Activated CD4-positive, alpha-beta T cell treated with anti-CD3 and anti-CD28 coated beads, Interleukin-2, amount 10 ng/mL, durations not matched to agents 24 days and 14 days (primary cell): Measurements from ENCODE around the gene EXOC4. TPM values are rescaled to one million over a fixed set of nuclear protein-coding genes. Genes with fewer than 3 reads are reported as not detected.
"Not testable (repeated sequence)": the region's sequence is repeated elsewhere in the genome, so short reads cannot be mapped to it uniquely, and the experiment has no call there.

ENCODE experiments used
- DNase-seq: peaks from one replicate; pipeline ENCODE4 v3.0.0; 2022
- H3K27ac Mint-ChIP-seq: one replicate; pipeline ENCODE4 v1.8.0; 2022; ENCODE audit warnings: mild to moderate bottlenecking, mixed read lengths
- H3K27me3 Mint-ChIP-seq: one replicate; pipeline ENCODE4 v1.8.0; 2022; ENCODE audit warnings: mixed read lengths
- H3K36me3 Mint-ChIP-seq: one replicate; pipeline ENCODE4 v1.8.0; 2022; ENCODE audit warnings: low read depth, mild to moderate bottlenecking, mixed read lengths
- H3K4me1 Mint-ChIP-seq: one replicate; pipeline ENCODE4 v1.8.0; 2021; ENCODE audit warnings: mixed read lengths
- H3K4me3 Mint-ChIP-seq: one replicate; pipeline ENCODE4 v1.8.0; 2022; ENCODE audit warnings: mild to moderate bottlenecking, moderate library complexity, mixed read lengths
- H3K9me3 Mint-ChIP-seq: one replicate; pipeline ENCODE4 v1.8.0; 2021; ENCODE audit warnings: mixed read lengths
- intact Hi-C: fragments of 100-400 bp; cut with micrococcal nuclease; formaldehyde crosslinking; loops from one replicate; pipeline ENCODE4 v1.15.1; 2023
- total RNA-seq: library from RNA; stranded (reverse); gene quantifications from 2 replicates; pipeline ENCODE4 v1.2.3, GENCODE V29; 2022

EXOC4 gene
- total RNA-seq, 1 donor from 2014 or later: 53.0 TPM

- peaks cover 4% of the 10 kb centered on the region for H3K4me1 Mint-ChIP-seq
- H3K36me3 Mint-ChIP-seq: no peaks in the 10 kb centered on the region
- H3K9me3 Mint-ChIP-seq: no peaks in the 10 kb centered on the region
- H3K4me3 Mint-ChIP-seq: no peak overlapping the region
- no peak overlapping the region for H3K27ac Mint-ChIP-seq
- no peaks in the 10 kb centered on the region for H3K27me3 Mint-ChIP-seq
- no peak for DNase-seq
- intact Hi-C loops: no loop called here
These were observed 616.7 kb downstream of the EXOC4 start for GRCh38 chr7:133869556-133869955.

- intact Hi-C loops: no loop called here
- no peaks in the 10 kb centered on the region for H3K9me3 Mint-ChIP-seq
- H3K4me1 Mint-ChIP-seq: peaks cover 8% of the 10 kb centered on the region
- no peaks in the 10 kb centered on the region for H3K27me3 Mint-ChIP-seq
- H3K36me3 Mint-ChIP-seq: no peaks in the 10 kb centered on the region
- H3K4me3 Mint-ChIP-seq: no peak overlapping the region
- H3K27ac Mint-ChIP-seq: no peak overlapping the region
- DNase-seq: no peak
These were observed 618.9 kb downstream of the EXOC4 start for GRCh38 chr7:133871757-133872156.

- Mint-ChIP-seq H3K4me3 (no peak overlapping the region), H3K27ac (no peak overlapping the region), H3K27me3 (no peaks in the 10 kb centered on the region)
These were observed 620.3 kb downstream of the EXOC4 start for GRCh38 chr7:133873187-133873586.

GRCh38 chr7:133873631-133874030 lies 620.8 kb downstream of the EXOC4 start:
- H3K4me3 Mint-ChIP-seq: no peak overlapping the region
- no peak overlapping the region for H3K27ac Mint-ChIP-seq
- intact Hi-C loops: no loop called here
- DNase-seq: no peak
- no peaks in the 10 kb centered on the region for H3K27me3 Mint-ChIP-seq
- H3K9me3 Mint-ChIP-seq: no peaks in the 10 kb centered on the region
- H3K36me3 Mint-ChIP-seq: no peaks in the 10 kb centered on the region
- peaks cover 8% of the 10 kb centered on the region for H3K4me1 Mint-ChIP-seq

More at GRCh38 chr7:133873187-133873586, 620.3 kb downstream of the EXOC4 start:
- Mint-ChIP-seq H3K4me1 (peaks cover 8% of the 10 kb centered on the region), H3K9me3 (no peaks in the 10 kb centered on the region), H3K36me3 (no peaks in the 10 kb centered on the region)
- intact Hi-C loops: no loop called here
- no peak for DNase-seq

- intact Hi-C loops: no loop called here
- H3K27ac Mint-ChIP-seq: no peak overlapping the region
- no peaks in the 10 kb centered on the region for H3K4me1 Mint-ChIP-seq
These were observed 630.7 kb downstream of the EXOC4 start for GRCh38 chr7:133883591-133883990.

GRCh38 chr7:133885213-133885612 lies 632.3 kb downstream of the EXOC4 start:
- Mint-ChIP-seq H3K36me3 (no peaks in the 10 kb centered on the region), H3K9me3 (peaks cover 4% of the 10 kb centered on the region), H3K27ac (no peak overlapping the region), H3K27me3 (no peaks in the 10 kb centered on the region), H3K4me1 (no peaks in the 10 kb centered on the region), H3K4me3 (no peak overlapping the region)
- intact Hi-C loops: no loop called here
- DNase-seq: no peak

More at GRCh38 chr7:133883591-133883990, 630.7 kb downstream of the EXOC4 start:
- H3K4me3 Mint-ChIP-seq: no peak overlapping the region
- peaks cover 4% of the 10 kb centered on the region for H3K9me3 Mint-ChIP-seq
- H3K36me3 Mint-ChIP-seq: no peaks in the 10 kb centered on the region
- H3K27me3 Mint-ChIP-seq: no peaks in the 10 kb centered on the region
- DNase-seq: no peak

- no peak for DNase-seq
- H3K27ac Mint-ChIP-seq: no peak overlapping the region
These were observed 633.2 kb downstream of the EXOC4 start for GRCh38 chr7:133886086-133886485.

GRCh38 chr7:133886797-133887196 lies 633.9 kb downstream of the EXOC4 start:
- Mint-ChIP-seq H3K27me3 (no peaks in the 10 kb centered on the region), H3K27ac (no peak overlapping the region), H3K4me3 (no peak overlapping the region), H3K4me1 (no peaks in the 10 kb centered on the region), H3K9me3 (peaks cover 4% of the 10 kb centered on the region), H3K36me3 (no peaks in the 10 kb centered on the region)
- intact Hi-C loops: no loop called here
- DNase-seq: no peak

More at GRCh38 chr7:133886086-133886485, 633.2 kb downstream of the EXOC4 start:
- intact Hi-C loops: no loop called here
- Mint-ChIP-seq H3K27me3 (no peaks in the 10 kb centered on the region), H3K9me3 (peaks cover 4% of the 10 kb centered on the region), H3K4me3 (no peak overlapping the region), H3K36me3 (no peaks in the 10 kb centered on the region), H3K4me1 (no peaks in the 10 kb centered on the region)

GRCh38 chr7:133887459-133887858 lies 634.6 kb downstream of the EXOC4 start:
- H3K27me3 Mint-ChIP-seq: no peaks in the 10 kb centered on the region
- no peak for DNase-seq
- no peaks in the 10 kb centered on the region for H3K36me3 Mint-ChIP-seq
- intact Hi-C loops: no loop called here
- no peak overlapping the region for H3K27ac Mint-ChIP-seq
- H3K9me3 Mint-ChIP-seq: peaks cover 1% of the 10 kb centered on the region
- no peak overlapping the region for H3K4me3 Mint-ChIP-seq
- H3K4me1 Mint-ChIP-seq: no peaks in the 10 kb centered on the region

- H3K9me3 Mint-ChIP-seq: no peaks in the 10 kb centered on the region
- intact Hi-C loops: no loop called here
- H3K4me3 Mint-ChIP-seq: no peak overlapping the region
- no peaks in the 10 kb centered on the region for H3K27me3 Mint-ChIP-seq
- no peaks in the 10 kb centered on the region for H3K4me1 Mint-ChIP-seq
- DNase-seq: no peak
- H3K27ac Mint-ChIP-seq: no peak overlapping the region
- H3K36me3 Mint-ChIP-seq: no peaks in the 10 kb centered on the region
These were observed 635.4 kb downstream of the EXOC4 start for GRCh38 chr7:133888061-133888930.

GRCh38 chr7:133904776-133905175 lies 651.9 kb downstream of the EXOC4 start:
- Mint-ChIP-seq H3K9me3 (no peaks in the 10 kb centered on the region), H3K4me3 (no peak overlapping the region), H3K27me3 (no peaks in the 10 kb centered on the region), H3K27ac (no peak overlapping the region), H3K4me1 (no peaks in the 10 kb centered on the region), H3K36me3 (no peaks in the 10 kb centered on the region)
- no peak for DNase-seq
- intact Hi-C loops: no loop called here

GRCh38 chr7:133906553-133906952 lies 653.7 kb downstream of the EXOC4 start:
- H3K4me1 Mint-ChIP-seq, H3K9me3 Mint-ChIP-seq, H3K27ac Mint-ChIP-seq, H3K4me3 Mint-ChIP-seq, H3K27me3 Mint-ChIP-seq, DNase-seq, intact Hi-C loops, H3K36me3 Mint-ChIP-seq: not testable (repeated sequence)

GRCh38 chr7:133910761-133911160 lies 657.9 kb downstream of the EXOC4 start:
- DNase-seq: no peak
- intact Hi-C loops: no loop called here
- Mint-ChIP-seq H3K27me3 (no peaks in the 10 kb centered on the region), H3K4me3 (no peak overlapping the region), H3K9me3 (no peaks in the 10 kb centered on the region), H3K27ac (no peak overlapping the region), H3K4me1 (no peaks in the 10 kb centered on the region), H3K36me3 (no peaks in the 10 kb centered on the region)

GRCh38 chr7:133911724-133912123 lies 658.8 kb downstream of the EXOC4 start:
- Mint-ChIP-seq H3K27me3 (no peaks in the 10 kb centered on the region), H3K27ac (no peak overlapping the region), H3K4me3 (no peak overlapping the region), H3K9me3 (no peaks in the 10 kb centered on the region), H3K36me3 (no peaks in the 10 kb centered on the region), H3K4me1 (no peaks in the 10 kb centered on the region)
- DNase-seq: no peak
- intact Hi-C loops: no loop called here
